GM12801 (cell line): ENCODE results near the gene PPIL6.

Experiments used
- CTCF ChIP-seq: IDR thresholded peaks from one replicate; pipeline ENCODE4 v1.5.1; 2011; ENCODE audit warnings: control low read depth; ENCODE audit not compliant: insufficient read length; ENCODE audit errors: extremely low read depth

The PPIL6 gene

DNA sequence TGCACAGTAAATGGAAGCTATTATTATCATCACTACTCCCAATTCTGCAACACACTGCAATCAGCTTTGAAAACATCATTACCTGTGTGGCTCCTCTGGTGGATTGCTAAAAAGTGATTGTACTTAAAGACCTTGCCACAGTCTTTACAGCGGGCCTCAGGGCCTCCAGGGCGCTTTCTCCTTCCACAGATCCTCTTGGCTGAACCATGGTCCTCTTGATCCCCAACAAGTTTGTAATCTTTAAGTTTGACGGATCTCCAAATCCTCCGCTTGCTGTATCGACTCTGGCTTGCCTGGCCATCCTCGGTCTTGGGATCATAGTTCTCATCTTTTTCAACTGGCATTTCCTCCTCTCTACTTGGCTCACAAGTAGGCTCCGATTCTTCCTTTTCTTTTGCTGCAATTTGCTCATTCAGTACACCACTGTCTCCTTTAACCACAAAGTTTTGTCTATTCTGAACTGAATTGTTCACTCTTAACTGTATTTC, 40.6 kb upstream of the PPIL6 start:
- TF ChIP-seq CTCF = no peak

DNA sequence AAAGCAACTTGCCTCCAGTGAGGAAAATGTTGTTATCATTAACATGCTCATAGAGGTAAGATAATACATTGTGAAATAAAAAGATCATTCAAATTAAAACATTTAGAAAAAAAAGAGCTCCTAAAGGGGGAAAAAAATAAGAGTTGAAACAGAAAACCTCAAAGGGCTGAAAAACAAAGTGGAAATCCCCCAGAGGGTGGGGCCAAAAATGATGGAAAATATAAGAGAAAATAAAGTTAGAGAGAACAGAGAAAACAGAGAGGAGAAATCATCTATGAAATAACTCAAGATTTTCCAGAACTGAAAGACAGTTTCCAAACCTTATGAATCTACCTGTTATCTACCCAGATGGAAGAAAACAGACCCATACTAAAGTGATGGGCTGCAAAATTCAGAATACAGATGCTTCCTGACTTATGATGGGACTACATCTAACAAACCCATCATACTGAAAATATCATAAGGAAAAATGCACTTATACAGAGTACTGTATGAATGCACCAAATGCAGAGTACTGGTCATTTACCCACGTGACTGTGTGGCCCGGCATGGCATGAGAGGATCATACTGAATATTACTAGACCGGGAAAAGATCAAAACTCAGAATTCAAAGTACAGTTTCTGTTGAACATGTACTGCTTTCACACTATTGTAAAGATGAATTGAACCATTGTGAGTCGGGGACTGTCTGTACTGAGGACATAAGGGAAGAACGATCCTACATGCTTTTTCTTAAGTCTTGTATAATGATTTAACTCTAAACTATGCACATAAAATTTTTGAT, 38.6 kb upstream of the PPIL6 start:
- TF ChIP-seq CTCF = no peak

DNA sequence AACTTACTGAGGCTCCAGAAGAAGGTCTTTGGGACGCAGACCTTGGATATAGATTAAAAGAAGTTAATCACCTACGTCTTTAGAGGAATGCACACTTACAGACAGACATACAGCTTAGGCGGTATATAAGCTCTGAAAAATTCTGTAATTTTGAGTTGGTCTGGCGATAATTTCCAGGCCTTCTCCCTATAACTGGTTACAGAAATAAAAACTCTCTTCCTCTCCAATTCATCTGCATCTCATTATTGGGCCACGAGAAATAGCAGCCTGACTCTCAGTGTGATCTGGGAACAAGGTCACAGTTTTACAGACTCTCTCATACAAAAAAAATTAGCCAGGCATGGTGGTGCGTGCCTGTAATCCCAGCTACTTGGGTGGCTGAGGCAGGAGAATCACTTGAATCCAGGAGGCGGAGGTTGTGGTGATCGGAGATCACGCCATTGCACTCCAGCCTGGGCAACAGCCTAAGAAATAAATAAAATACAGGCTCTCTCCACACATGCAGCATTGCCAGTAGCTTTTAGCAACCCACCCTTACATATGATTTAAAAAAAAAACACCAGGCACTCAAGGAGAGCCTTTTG, 37.9 kb upstream of the PPIL6 start:
- no peak for TF ChIP-seq CTCF

GRCh38 chr6:109477725-109478124, 37.3 kb upstream of the PPIL6 start:
- no peak for TF ChIP-seq CTCF

GRCh38 chr6:109477184-109477583, 36.8 kb upstream of the PPIL6 start:
- no peak for TF ChIP-seq CTCF

GRCh38 chr6:109475625-109476024, 35.2 kb upstream of the PPIL6 start:
- TF ChIP-seq CTCF = no peak

DNA sequence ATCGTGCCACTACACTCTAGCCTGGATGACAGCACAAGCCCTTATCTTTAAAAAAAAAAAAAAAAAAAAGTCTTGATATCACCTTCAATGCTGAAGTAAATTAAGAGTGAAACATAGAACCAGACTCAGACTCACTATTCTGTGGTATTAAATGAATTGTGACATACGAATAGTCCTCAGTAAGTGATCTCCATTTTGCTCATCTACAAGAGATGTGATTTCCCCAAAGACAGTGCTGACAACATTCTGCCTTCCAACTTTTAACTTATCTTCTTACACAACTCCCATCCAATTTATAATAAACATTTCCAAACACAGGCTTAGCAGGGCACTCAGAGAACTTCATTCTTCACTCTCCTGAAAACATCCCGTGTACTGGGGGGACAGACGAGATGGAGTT, 34.6 kb upstream of the PPIL6 start:
- TF ChIP-seq CTCF = no peak
